GM11168 (cell line): Measurements from ENCODE around the gene ZNF276.

Experiments
- in situ Hi-C: fragments of 300-500 bp; cut with MboI; formaldehyde crosslinking; loops from one replicate; pipeline ENCODE4 v1.12.0; 2022; ENCODE audit warnings: low sequenced_read_pairs; ENCODE audit not compliant: unreplicated experiment

Gene ZNF276

GRCh38 chr16:89732918-89733242 is 11.5 kb downstream of the ZNF276 start:
- in situ Hi-C loops, result no loop called here

GRCh38 chr16:89733322-89733721 is 12.0 kb downstream of the ZNF276 start:
- in situ Hi-C loops, result no loop called here

GRCh38 chr16:89733792-89734191 is 12.5 kb downstream of the ZNF276 start:
- in situ Hi-C loops, result no loop called here

GRCh38 chr16:89736554-89736953 is 15.2 kb downstream of the ZNF276 start:
- in situ Hi-C loops, result no loop called here

- in situ Hi-C loops, result no loop called here
Measured at GRCh38 chr16:89737341-89738071, 16.2 kb downstream of the ZNF276 start.

- in situ Hi-C loops, result no loop called here
Measured at GRCh38 chr16:89738072-89738377, 16.7 kb downstream of the ZNF276 start.

- in situ Hi-C loops, result no loop called here
Measured at GRCh38 chr16:89738538-89739317, 17.4 kb downstream of the ZNF276 start.

- in situ Hi-C loops, result no loop called here
Measured at GRCh38 chr16:89739383-89739782, 18.0 kb downstream of the ZNF276 start.

GRCh38 chr16:89741342-89742014 is 20.1 kb downstream of the ZNF276 start:
- in situ Hi-C loops, result no loop called here

- in situ Hi-C loops, result no loop called here
Measured at GRCh38 chr16:89742948-89743347, 21.6 kb downstream of the ZNF276 start.

GRCh38 chr16:89744813-89745212 is 23.5 kb downstream of the ZNF276 start:
- in situ Hi-C loops, result no loop called here

- in situ Hi-C loops, result no loop called here
Measured at GRCh38 chr16:89746043-89746442, 24.7 kb downstream of the ZNF276 start.

GRCh38 chr16:89748076-89748475 is 26.7 kb downstream of the ZNF276 start:
- in situ Hi-C loops, result no loop called here

- in situ Hi-C loops, result no loop called here
Measured at GRCh38 chr16:89748921-89749320, 27.6 kb downstream of the ZNF276 start.

GRCh38 chr16:89749637-89750036 is 28.3 kb downstream of the ZNF276 start:
- in situ Hi-C loops, result no loop called here

- in situ Hi-C loops, result no loop called here
Measured at GRCh38 chr16:89759746-89760340, 38.5 kb downstream of the ZNF276 start.

- in situ Hi-C loops, result no loop called here
Measured at GRCh38 chr16:89761304-89761922, 40.1 kb downstream of the ZNF276 start.

GRCh38 chr16:89764711-89765201 is 43.4 kb downstream of the ZNF276 start:
- in situ Hi-C loops, result no loop called here

GRCh38 chr16:89765292-89765830 is 44.0 kb downstream of the ZNF276 start:
- in situ Hi-C loops, result no loop called here

GRCh38 chr16:89770367-89770766 is 49.0 kb downstream of the ZNF276 start:
- in situ Hi-C loops, result no loop called here
